ENCODE results near the gene BTBD1.

DNA sequence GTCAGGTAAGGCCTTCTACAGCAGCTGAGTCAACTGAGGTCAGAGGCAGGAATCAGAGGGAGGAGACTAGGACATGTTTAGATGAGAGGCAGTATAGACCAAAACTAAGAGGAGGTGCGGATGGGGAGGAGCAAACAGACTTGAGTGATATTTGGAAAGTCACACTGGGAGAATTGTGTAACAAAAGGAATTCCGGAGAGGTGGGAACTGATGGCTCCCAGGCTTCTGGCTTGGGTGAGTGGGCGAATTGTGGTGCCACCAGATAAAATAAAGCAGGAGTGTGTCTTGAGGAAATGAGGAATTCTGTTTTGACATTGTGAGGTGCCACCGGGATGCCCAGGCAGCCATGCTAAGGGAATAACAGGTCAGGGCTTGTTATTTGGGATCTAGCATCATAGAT is 37.1 kb upstream of the BTBD1 start:
- TF ChIP-seq, protein P1, sequence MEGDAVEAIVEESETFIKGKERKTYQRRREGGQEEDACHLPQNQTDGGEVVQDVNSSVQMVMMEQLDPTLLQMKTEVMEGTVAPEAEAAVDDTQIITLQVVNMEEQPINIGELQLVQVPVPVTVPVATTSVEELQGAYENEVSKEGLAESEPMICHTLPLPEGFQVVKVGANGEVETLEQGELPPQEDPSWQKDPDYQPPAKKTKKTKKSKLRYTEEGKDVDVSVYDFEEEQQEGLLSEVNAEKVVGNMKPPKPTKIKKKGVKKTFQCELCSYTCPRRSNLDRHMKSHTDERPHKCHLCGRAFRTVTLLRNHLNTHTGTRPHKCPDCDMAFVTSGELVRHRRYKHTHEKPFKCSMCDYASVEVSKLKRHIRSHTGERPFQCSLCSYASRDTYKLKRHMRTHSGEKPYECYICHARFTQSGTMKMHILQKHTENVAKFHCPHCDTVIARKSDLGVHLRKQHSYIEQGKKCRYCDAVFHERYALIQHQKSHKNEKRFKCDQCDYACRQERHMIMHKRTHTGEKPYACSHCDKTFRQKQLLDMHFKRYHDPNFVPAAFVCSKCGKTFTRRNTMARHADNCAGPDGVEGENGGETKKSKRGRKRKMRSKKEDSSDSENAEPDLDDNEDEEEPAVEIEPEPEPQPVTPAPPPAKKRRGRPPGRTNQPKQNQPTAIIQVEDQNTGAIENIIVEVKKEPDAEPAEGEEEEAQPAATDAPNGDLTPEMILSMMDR (IDR thresholded peaks at IDR 0.05): no peak
- TF ChIP-seq POLR2A (IDR thresholded peaks at IDR 0.05): no peak

Data from upper lobe of left lung (tissue), 4 donors.